Cardiac muscle cell (in vitro differentiated cells and primary cell): ENCODE measurements around the gene OXNAD1. TPM values are rescaled to one million over a fixed set of nuclear protein-coding genes. Genes with fewer than 3 reads are reported as not detected.

ENCODE experiments used
- DNase-seq, 2 donors: peaks; one replicate each; pipeline versions ENCODE4 v3.0.0 to v3.0.0-alpha.2; 2010 to 2017; ENCODE audit warnings: low read depth in 1 of 2, low spot score in 1 of 2
- H3K27ac ChIP-seq: fragments of 200-600 bp; sonication (generic); 2 replicates; pipeline ENCODE4 v1.5.1; 2016
- H3K27me3 ChIP-seq: fragments of 200-600 bp; sonication (generic); 2 replicates; pipeline ENCODE4 v1.6.0; 2016; ENCODE audit warnings: control low read depth
- H3K36me3 ChIP-seq: fragments of 200-600 bp; sonication (generic); 2 replicates; pipeline ENCODE4 v1.5.1; 2016; ENCODE audit warnings: control low read depth
- H3K4me1 ChIP-seq: fragments of 200-600 bp; sonication (generic); 2 replicates; pipeline ENCODE4 v1.8.1; 2017; ENCODE audit warnings: low read depth, mild to moderate bottlenecking, mixed run types
- H3K4me3 ChIP-seq: fragments of 200-600 bp; sonication (generic); 2 replicates; pipeline ENCODE4 v1.5.1; 2016; ENCODE audit warnings: mild to moderate bottlenecking
- H3K9me3 ChIP-seq: fragments of 200-600 bp; sonication (generic); 2 replicates; pipeline ENCODE4 v1.5.1; 2017; ENCODE audit warnings: low read depth, mild to moderate bottlenecking, control low read depth
- polyA plus RNA-seq: library from polyadenylated mRNA; unstranded; fragments of >200 nt; fragmentation: Nextera tagmentation; extraction: Ambion mirVana; gene quantifications from 2 replicates; pipeline ENCODE4 v1.2.1, GENCODE V29; 2016
- total RNA-seq: library from RNA; depleted of rRNA; stranded (reverse); fragments of >200 nt; gene quantifications from 2 replicates; pipeline ENCODE4 v1.2.3, GENCODE V29; 2016
- TF ChIP-seq, protein P1 (sequence below): IDR thresholded peaks from 2 replicates; pipeline ENCODE4 v1.5.1; 2012; ENCODE audit warnings: low read depth, mild to moderate bottlenecking, low read length

OXNAD1 gene
- total and polyA plus RNA-seq, 2 experiments from 2014 or later, result 33.6 to 33.7 TPM

DNA sequence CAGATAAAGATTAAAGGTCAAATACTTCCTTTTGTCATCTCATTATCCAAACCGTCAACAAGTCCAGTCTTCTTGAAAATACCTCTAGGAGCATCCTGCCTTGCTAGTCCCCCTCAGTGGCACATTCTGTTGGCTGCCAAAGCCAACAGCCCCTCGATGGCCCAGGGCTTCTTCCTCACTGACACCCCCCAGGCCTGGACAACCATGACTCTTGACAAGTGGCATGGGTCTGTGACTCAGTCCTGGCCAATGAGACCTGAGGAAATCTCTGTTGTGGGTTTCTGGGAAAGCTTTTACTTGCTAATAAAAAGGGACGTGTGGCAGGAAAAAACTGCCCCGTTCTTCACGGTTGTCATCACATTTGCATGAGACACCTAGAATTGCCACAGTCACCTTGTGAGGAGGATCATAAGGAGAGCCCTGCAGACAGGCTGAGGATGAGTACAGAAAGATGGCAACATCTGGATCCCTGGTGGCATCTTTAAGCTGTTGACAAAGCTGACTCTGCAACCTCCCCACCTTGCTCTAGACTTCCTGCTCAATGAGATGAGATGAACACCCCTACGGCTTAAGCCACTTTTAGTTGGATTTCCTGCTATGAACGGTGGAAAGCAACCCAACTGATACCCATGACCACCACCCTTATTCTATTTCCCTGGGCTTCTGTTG, 81.5 kb downstream of the OXNAD1 start:
- Histone ChIP-seq H3K27ac (no peak overlapping the region), H3K36me3 (no peaks in the 10 kb centered on the region), H3K4me1 (no peaks in the 10 kb centered on the region), H3K9me3 (no peaks in the 10 kb centered on the region), H3K4me3 (no peak overlapping the region), H3K27me3 (no peaks in the 10 kb centered on the region)
- DNase-seq, result no peak
- TF ChIP-seq, protein P1, sequence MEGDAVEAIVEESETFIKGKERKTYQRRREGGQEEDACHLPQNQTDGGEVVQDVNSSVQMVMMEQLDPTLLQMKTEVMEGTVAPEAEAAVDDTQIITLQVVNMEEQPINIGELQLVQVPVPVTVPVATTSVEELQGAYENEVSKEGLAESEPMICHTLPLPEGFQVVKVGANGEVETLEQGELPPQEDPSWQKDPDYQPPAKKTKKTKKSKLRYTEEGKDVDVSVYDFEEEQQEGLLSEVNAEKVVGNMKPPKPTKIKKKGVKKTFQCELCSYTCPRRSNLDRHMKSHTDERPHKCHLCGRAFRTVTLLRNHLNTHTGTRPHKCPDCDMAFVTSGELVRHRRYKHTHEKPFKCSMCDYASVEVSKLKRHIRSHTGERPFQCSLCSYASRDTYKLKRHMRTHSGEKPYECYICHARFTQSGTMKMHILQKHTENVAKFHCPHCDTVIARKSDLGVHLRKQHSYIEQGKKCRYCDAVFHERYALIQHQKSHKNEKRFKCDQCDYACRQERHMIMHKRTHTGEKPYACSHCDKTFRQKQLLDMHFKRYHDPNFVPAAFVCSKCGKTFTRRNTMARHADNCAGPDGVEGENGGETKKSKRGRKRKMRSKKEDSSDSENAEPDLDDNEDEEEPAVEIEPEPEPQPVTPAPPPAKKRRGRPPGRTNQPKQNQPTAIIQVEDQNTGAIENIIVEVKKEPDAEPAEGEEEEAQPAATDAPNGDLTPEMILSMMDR, result no peak

DNA sequence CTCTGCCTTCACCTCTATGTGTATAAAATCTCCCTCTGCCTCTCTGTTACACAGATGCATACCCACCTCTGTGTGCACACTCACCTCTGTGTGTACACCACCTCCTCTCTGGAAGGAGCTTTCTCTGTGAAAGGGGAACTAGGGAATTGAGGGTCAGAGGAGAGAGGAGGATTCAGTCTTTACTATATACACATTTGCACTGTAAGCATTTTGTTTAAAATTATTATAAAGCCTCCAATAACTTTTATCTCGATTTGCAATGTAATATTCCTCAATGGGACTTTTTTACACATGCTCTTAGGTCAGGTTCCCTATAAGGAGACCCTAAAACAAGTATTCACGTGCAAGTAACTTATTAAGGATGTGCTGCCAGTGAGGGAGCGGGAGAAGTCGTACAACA, 82.5 kb downstream of the OXNAD1 start:
- DNase-seq, result no peak
- Histone ChIP-seq H3K9me3 (no peaks in the 10 kb centered on the region), H3K27me3 (no peaks in the 10 kb centered on the region), H3K4me3 (no peak overlapping the region), H3K36me3 (no peaks in the 10 kb centered on the region), H3K4me1 (no peaks in the 10 kb centered on the region), H3K27ac (no peak overlapping the region)
- TF ChIP-seq, protein P1, result no peak

DNA sequence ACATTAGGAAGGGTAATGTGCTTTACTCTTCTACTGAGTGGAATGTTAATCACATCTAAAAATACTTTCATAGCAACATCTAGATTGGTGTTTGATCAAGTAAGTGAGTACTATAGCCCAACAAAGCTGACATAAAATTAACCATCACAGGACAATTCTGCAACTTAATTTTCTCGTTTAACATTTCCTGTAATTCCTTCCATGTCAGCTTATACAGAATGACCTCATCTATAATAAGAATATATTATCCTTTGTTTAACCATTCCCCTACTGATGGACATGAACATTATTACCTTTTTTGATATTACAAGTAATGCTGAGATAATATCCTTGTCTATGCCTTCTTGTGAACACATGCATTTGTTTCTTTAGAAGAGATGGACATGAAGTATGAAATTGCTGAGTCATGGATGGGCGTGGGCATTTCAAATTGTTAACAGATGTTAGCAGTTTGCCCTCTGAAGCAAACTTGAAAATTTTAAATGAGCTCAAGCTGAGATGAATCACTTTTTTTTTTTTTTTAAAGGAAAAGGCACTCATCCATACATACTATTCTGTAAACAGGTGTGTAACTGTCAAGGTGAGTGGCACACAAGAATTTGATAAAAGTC, 85.1 kb downstream of the OXNAD1 start:
- H3K4me3 ChIP-seq, result no peak overlapping the region
- H3K36me3 ChIP-seq, result no peaks in the 10 kb centered on the region
- TF ChIP-seq, protein P1, result no peak
- H3K27me3 ChIP-seq, result no peaks in the 10 kb centered on the region
- H3K9me3 ChIP-seq, result no peaks in the 10 kb centered on the region
- no peaks in the 10 kb centered on the region for H3K4me1 ChIP-seq
- no peak overlapping the region for H3K27ac ChIP-seq
- peak in 1 of 2 donors; percentile 74 for DNase-seq

DNA sequence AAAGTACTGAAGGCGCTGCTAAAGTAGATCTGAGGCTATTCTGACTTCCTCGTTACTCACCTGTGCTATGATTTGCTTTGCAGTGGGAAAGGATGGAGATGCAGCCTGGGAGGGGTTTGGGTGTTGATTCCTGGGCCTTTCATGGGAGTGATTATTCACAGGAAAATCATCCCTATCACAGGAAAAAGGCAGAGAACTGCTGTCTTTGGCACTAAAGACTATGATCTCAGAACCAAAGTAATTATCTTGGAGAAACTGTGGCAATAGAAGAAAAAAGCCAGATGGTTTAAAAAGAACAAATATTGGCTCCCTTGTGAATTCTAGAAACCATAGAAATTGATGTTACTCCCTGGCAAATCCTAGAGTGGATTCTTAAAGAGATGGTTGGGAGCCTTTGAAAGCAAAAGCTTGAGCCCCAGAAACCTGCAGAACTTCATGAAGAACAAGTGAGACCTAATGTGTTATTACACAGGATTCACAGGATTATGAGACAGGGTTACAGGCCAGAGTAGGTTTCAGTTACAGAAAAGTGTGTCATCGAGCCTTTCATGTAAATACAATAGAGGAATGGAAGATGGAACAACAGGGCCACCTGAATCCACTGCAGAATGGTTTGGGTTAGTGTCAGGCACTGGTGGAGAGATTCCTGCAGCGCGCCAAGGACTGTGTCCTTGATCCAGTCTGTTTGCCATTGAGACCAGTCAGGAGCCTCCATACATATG, 85.7 kb downstream of the OXNAD1 start:
- H3K27ac ChIP-seq, result no peak overlapping the region
- no peaks in the 10 kb centered on the region for H3K27me3 ChIP-seq
- H3K4me1 ChIP-seq, result no peaks in the 10 kb centered on the region
- TF ChIP-seq, protein P1, result no peak
- no peak overlapping the region for H3K4me3 ChIP-seq
- no peak for DNase-seq
- H3K36me3 ChIP-seq, result no peaks in the 10 kb centered on the region
- H3K9me3 ChIP-seq, result no peaks in the 10 kb centered on the region

DNA sequence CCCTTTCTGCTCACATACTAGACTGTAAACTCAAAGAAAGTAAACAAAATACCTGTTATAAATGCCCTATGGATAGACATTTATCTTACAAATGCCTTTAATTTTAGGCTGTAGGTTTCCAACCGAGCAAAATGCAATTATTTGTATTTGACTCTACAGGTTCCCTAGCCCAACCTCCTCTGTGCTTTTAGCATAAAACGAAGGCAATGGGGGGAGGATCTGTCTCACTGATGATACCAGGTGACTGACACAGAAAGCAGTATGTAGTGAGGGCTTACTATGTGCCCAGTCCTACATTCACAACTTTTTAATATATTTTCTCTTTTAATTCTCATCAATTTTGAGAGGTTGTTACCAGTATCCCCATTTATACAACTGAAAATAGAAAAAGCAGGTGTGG, 87.4 kb downstream of the OXNAD1 start:
- no peaks in the 10 kb centered on the region for H3K36me3 ChIP-seq
- H3K4me1 ChIP-seq, result no peaks in the 10 kb centered on the region
- H3K27me3 ChIP-seq, result no peaks in the 10 kb centered on the region
- no peak overlapping the region for H3K27ac ChIP-seq
- no peaks in the 10 kb centered on the region for H3K9me3 ChIP-seq
- DNase-seq, result no peak
- TF ChIP-seq, protein P1, result no peak
- H3K4me3 ChIP-seq, result no peak overlapping the region
